Measurements from ENCODE around the gene PHF8. TPM values are rescaled to one million over a fixed set of nuclear protein-coding genes. Genes with fewer than 3 reads are reported as not detected.

PHF8 gene
- total RNA-seq, 1 donor from 2014 or later = 8.5 TPM

- no peak overlapping the region for H3K4me3 ChIP-seq (ENCODE audit: low read depth, low read length)
- no peak for TF ChIP-seq CTCF (conservative IDR thresholded peaks at IDR 0.05; ENCODE audit: low read depth, low read length)
Measured at GRCh38 chrX:53984895-53985294, 59.4 kb downstream of the PHF8 start.

GRCh38 chrX:53974529-53974928, 69.7 kb downstream of the PHF8 start:
- H3K4me3 ChIP-seq (ENCODE audit: low read depth, low read length) = no peak overlapping the region
- no peak for DNase-seq (ENCODE audit: low read depth)
- no peak for TF ChIP-seq CTCF (conservative IDR thresholded peaks at IDR 0.05; ENCODE audit: low read depth, low read length)

More at GRCh38 chrX:53984895-53985294, 59.4 kb downstream of the PHF8 start:
- DNase-seq (ENCODE audit: low read depth) = no peak

DNA sequence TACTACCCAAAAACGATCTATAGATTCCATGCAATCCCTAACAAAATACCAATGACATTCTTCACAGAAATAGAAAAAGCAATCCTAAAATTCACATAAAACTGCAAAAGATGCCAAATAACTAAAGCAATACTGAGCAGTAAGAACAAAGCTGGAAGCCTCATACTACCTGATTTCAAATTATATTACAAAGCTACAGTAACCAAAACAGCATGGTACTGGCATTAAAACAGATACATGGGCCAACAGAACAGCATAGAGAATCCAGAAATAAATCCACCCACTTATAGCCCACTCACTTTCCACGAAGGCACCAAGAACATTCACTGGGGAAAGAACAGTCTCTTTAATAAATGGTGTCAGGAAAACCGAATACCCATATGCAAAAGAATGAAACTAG, 74.7 kb downstream of the PHF8 start:
- no peak for TF ChIP-seq CTCF (conservative IDR thresholded peaks at IDR 0.05; ENCODE audit: low read depth, low read length)
- no peak for DNase-seq (ENCODE audit: low read depth)

DNA sequence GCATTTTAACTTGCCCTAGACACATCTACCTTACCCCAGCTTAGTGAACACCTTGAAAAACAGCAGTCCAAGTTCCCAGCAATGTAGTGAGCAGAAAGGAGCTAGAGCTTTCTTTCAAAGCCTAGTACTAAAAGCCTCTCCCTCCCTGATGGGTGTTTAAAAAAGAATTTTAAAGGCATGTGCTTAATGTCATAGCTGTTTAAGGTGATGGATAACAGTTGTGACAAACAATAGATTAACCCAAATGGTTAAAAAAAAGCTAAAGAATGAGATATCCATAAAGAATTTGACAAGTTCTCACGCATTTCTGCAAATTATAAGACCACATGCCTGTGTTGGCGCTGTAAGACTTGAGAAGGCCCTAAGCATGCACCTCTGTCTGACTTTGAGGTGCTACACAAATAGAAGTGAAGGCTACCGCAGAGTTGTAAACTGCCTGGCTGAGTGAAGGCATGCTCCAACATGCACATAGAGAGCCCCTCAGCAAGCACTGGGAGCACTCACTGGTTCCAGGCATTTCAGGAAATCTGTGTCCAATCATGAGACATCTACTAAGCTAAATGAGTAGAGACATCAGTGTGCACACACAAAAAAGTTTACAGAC, 94.0 kb downstream of the PHF8 start:
- no peak for DNase-seq (ENCODE audit: low read depth)

More for the DNA sequence above, 74.7 kb downstream of the PHF8 start:
- H3K4me3 ChIP-seq (ENCODE audit: low read depth, low read length) = no peak overlapping the region

DNA sequence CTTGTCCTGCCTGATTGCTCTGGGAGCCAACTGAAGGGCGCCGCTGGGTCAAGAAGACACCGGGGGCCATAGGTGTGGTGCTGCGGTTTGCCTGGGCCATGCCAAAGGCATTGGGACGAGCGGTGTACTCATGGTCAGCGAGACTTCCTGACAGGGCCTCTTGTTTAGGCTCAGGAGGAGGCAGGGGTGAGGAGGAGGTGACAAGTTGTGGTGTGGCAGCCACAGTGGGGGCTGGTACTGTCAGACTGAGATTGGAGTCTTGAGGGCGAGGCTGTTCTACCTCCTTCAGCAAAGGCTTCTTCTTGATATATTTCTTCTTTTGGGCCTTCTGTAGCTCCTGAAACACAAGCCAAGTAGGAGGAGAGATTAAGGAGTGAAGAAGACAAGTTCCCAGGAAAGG, 104.1 kb downstream of the PHF8 start:
- no peak for TF ChIP-seq CTCF (conservative IDR thresholded peaks at IDR 0.05; ENCODE audit: low read depth, low read length)
- H3K4me3 ChIP-seq (ENCODE audit: low read depth, low read length) = no peak overlapping the region
- DNase-seq (ENCODE audit: low read depth) = no peak

More for the DNA sequence above, 94.0 kb downstream of the PHF8 start:
- TF ChIP-seq CTCF (conservative IDR thresholded peaks at IDR 0.05; ENCODE audit: low read depth, low read length) = no peak
- H3K4me3 ChIP-seq (ENCODE audit: low read depth, low read length) = no peak overlapping the region

DNA sequence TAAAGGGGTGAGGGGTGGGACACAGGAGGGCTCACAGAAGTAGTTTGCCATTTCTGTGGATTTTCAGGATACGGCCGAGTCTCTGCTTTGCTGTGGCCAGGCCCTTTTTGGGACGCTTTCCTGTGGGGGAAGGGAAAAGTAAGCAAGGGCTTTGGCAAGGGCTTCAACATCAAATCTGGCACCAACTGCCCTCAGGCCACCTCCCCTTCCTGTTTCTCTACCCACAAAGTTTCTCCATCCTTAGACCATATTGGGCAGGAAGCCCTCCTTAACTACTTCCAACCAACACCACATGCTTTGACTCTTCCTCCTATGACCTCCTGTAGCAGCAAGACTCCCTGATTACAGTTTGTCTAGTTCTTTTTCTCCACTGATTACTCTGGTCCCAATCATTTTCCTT, 105.1 kb downstream of the PHF8 start:
- no peak for DNase-seq (ENCODE audit: low read depth)
- no peak overlapping the region for H3K4me3 ChIP-seq (ENCODE audit: low read depth, low read length)
- TF ChIP-seq CTCF (conservative IDR thresholded peaks at IDR 0.05; ENCODE audit: low read depth, low read length) = no peak

Data from epithelial cell of proximal tubule (primary cell).